ENCODE results near the gene HUWE1. TPM values are rescaled to one million over a fixed set of nuclear protein-coding genes. Genes with fewer than 3 reads are reported as not detected.

The HUWE1 gene
- total RNA-seq, 1 experiment from 2014 or later: 536 TPM

GRCh38 chrX:53678667-53679066 lies 7.9 kb downstream of the HUWE1 start:
- H4K20me1 ChIP-seq (ENCODE audit: insufficient read depth): peaks cover 4% of the 10 kb centered on the region; the same call in 1 of the 2 replicates
- no peaks in the 10 kb centered on the region for H3K9me3 ChIP-seq (ENCODE audit: insufficient read depth, low read depth)
- no peak for DNase-seq
- H3K27me3 ChIP-seq (ENCODE audit: insufficient read depth, low read depth): no peaks in the 10 kb centered on the region
- ChIA-PET CTCF (interaction anchor here (0.5 kb wide), 1 partner anchor 391 kb away, joined by 3 read pairs; no protein-coding TSS in a partner anchor), POLR2A (ENCODE audit: unreplicated experiment) (interaction anchor here (0.6 kb wide), 1 partner anchor 9 kb away, joined by 5 read pairs; no protein-coding TSS in a partner anchor)
- intact Hi-C loops (cut with micrococcal nuclease; ENCODE audit: unreplicated experiment): no loop called here
- H3K4me2 ChIP-seq: no peak overlapping the region
- H3K36me3 ChIP-seq (ENCODE audit: low read depth): no peaks in the 10 kb centered on the region
- no peaks in the 10 kb centered on the region for H3F3A ChIP-seq (ENCODE audit: insufficient read depth, low read depth)
- no TSS peak for BruUV-seq (replicated peaks)
- no peak overlapping the region for H3K4me3 ChIP-seq
- no peaks in the 10 kb centered on the region for H3K4me1 ChIP-seq (replicated peaks; ENCODE audit: insufficient read depth)
- TF ChIP-seq CTCF (conservative IDR thresholded peaks at IDR 0.05) (no peak; the same call in 1 of the 2 replicates), EZH2 (IDR thresholded peaks at IDR 0.05; ENCODE audit: low read depth) (no peak)
- H3K79me2 ChIP-seq (ENCODE audit: low read depth): peaks cover 75% of the 10 kb centered on the region
- H3K9me2 ChIP-seq (ENCODE audit: insufficient read depth): no peaks in the 10 kb centered on the region
- no peak overlapping the region for H3K27ac ChIP-seq
- no peak overlapping the region for H2AFZ ChIP-seq

- H3F3A ChIP-seq (ENCODE audit: insufficient read depth, low read depth): no peaks in the 10 kb centered on the region
- H3K4me3 ChIP-seq: no peak overlapping the region
- no peak for DNase-seq
- no peak overlapping the region for H3K27ac ChIP-seq
- ChIA-PET CTCF (no interaction called here), POLR2A (ENCODE audit: unreplicated experiment) (no interaction called here)
- no peaks in the 10 kb centered on the region for H3K4me1 ChIP-seq (replicated peaks; ENCODE audit: insufficient read depth)
- TF ChIP-seq EZH2 (IDR thresholded peaks at IDR 0.05; ENCODE audit: low read depth) (no peak), CTCF (conservative IDR thresholded peaks at IDR 0.05) (no peak)
- no peaks in the 10 kb centered on the region for H3K9me3 ChIP-seq (ENCODE audit: insufficient read depth, low read depth)
- H3K27me3 ChIP-seq (ENCODE audit: insufficient read depth, low read depth): no peaks in the 10 kb centered on the region
- no peaks in the 10 kb centered on the region for H3K9me2 ChIP-seq (ENCODE audit: insufficient read depth)
- no peak overlapping the region for H3K4me2 ChIP-seq
- no TSS peak for BruUV-seq (replicated peaks)
- intact Hi-C loops (cut with micrococcal nuclease; ENCODE audit: unreplicated experiment): no loop called here
- H3K36me3 ChIP-seq (ENCODE audit: low read depth): no peaks in the 10 kb centered on the region
- peaks cover 61% of the 10 kb centered on the region for H3K79me2 ChIP-seq (ENCODE audit: low read depth)
- H4K20me1 ChIP-seq (ENCODE audit: insufficient read depth): peaks cover 4% of the 10 kb centered on the region; the same call in 1 of the 2 replicates
- no peak overlapping the region for H2AFZ ChIP-seq
Observed at GRCh38 chrX:53677286-53677685, 9.2 kb downstream of the HUWE1 start.

GRCh38 chrX:53674581-53674980 lies 11.9 kb downstream of the HUWE1 start:
- Histone ChIP-seq H3K4me3 (no peak overlapping the region), H3K9me3 (ENCODE audit: insufficient read depth, low read depth) (no peaks in the 10 kb centered on the region), H3K79me2 (ENCODE audit: low read depth) (peaks cover 35% of the 10 kb centered on the region; the same call in 1 of the 2 replicates), H3K4me2 (no peak overlapping the region), H2AFZ (no peak overlapping the region), H3K9me2 (ENCODE audit: insufficient read depth) (no peaks in the 10 kb centered on the region), H3K27ac (no peak overlapping the region), H4K20me1 (ENCODE audit: insufficient read depth) (peaks cover 4% of the 10 kb centered on the region; the same call in 1 of the 2 replicates), H3F3A (ENCODE audit: insufficient read depth, low read depth) (no peaks in the 10 kb centered on the region), H3K4me1 (replicated peaks; ENCODE audit: insufficient read depth) (no peaks in the 10 kb centered on the region), H3K36me3 (ENCODE audit: low read depth) (no peaks in the 10 kb centered on the region), H3K27me3 (ENCODE audit: insufficient read depth, low read depth) (no peaks in the 10 kb centered on the region)
- no peak for TF ChIP-seq EZH2 (IDR thresholded peaks at IDR 0.05; ENCODE audit: low read depth)
- TF ChIP-seq CTCF (conservative IDR thresholded peaks at IDR 0.05): no peak
- intact Hi-C loops (cut with micrococcal nuclease; ENCODE audit: unreplicated experiment): no loop called here
- no peak for DNase-seq
- ChIA-PET POLR2A (ENCODE audit: unreplicated experiment) (no interaction called here), CTCF (interaction anchor here (0.6 kb wide), 1 partner anchor 12 kb away, joined by 3 read pairs; the partner anchor contains the start of gene HUWE1)
- BruUV-seq (replicated peaks): no TSS peak

All from PC-9 (cell line).